HT-29 (cell line): Measurements from ENCODE around the gene EIF1. TPM values are rescaled to one million over a fixed set of nuclear protein-coding genes. Genes with fewer than 3 reads are reported as not detected.
"Not testable (repeated sequence)": the region's sequence is repeated elsewhere in the genome, so short reads cannot be mapped to it uniquely, and the experiment has no call there.

Experiments used
- DNase-seq: peaks from one replicate; pipeline ENCODE4 v3.0.0-alpha.2; 2015; ENCODE audit warnings: low spot score
- total RNA-seq: library from RNA; depleted of rRNA; stranded (reverse); fragments of >200 nt; shearing (Covaris generic); gene quantifications from 2 replicates; pipeline ENCODE4 v1.2.3, GENCODE V29; 2014; rRNA removed

EIF1 gene
- 81.6 and 91.6 TPM in 2 replicates for total RNA-seq

DNA sequence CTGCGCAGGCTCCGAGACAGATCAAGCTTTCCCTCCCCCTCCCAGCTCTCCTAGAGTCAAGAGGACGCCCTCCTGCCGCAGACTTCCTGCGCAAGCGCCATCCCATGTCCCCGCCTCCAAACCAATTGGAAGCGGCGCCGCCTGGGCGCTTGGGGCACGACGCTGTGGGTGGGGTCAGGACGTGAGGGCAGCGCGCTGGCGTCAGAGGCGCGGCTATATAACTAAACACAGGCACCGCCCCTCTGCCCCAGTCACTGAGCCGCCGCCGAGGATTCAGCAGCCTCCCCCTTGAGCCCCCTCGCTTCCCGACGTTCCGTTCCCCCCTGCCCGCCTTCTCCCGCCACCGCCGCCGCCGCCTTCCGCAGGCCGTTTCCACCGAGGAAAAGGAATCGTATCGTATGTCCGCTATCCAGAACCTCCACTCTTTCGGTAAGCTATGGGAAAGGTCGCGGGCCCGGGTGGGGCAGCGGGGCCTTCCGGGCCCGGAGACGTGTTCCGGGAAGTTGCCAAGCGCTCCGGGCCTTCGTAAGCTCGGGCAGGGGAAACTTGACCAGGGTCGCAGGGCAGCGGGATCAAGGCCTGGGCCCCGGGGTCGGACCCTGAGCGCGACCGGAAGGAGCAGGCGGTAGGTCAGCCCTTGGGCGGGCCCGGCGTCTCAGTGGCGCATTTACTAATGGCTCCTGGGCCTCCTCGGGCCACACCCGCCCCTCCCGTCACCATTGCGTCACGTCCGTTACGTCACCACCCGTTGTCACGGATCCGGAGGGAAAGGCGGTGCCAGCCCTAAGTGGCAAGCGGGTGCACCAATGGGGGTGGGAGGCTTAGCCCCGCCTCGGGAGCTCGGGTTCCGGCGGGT is at the start of gene EIF1:
Gene EIF1 (plus strand): TSS at position 245 of the 856 bp plus-strand sequence. CDS start 154 bp downstream, at position 399.
- DNase-seq, result peak; percentile 99

GRCh38 chr17:41638941-41639340 is 49.7 kb upstream of the EIF1 start:
- DNase-seq, result no peak

DNA sequence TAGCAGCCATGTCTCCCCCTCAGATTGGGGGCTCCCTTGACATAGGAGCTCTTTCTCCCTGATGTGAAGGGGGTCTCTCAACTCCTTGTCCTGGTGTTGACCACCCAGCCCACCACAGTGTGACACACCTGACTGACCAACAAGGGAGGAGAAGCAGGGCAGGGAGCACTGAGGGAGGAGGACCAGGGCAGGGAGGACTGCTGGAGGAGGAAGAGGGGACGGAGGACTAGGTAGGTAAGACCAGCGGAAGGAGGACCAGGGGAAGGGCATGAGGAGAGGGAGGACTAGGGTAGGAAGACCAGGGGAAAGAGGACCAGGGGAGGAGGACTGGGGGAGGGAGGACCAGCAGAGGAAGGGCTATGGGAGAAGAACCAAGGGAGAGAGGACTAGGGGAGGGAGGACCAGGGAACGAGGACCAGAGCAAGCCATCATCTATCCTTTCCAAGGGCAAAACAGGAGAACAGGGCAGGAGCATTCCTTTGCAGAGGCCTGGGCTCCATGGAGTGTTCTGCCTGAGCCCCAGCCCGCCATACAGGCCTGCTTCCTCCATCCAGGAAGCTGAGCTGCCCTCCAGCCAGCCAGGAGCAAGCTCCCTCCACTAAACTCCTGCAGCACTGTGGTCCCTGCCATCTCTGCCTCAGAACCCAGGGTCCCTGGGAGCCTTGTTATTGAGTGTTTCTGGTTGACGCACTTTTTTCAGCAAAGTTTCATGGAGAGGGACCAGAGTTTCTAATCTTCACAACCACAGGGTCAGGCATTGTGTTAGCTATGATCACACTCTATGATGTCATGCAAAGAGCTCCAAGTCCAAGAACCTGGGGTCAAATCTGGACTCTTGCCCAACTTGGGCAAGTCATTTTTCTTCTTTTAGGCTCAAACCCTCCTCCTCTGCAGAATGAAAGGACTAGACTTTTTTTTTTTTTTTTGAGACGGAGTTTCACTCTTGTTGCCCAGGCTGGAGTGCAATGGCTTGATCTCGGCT is 48.9 kb upstream of the EIF1 start:
- no peak for DNase-seq

GRCh38 chr17:41640596-41640995 is 48.1 kb upstream of the EIF1 start:
- not testable (repeated sequence) for DNase-seq

DNA sequence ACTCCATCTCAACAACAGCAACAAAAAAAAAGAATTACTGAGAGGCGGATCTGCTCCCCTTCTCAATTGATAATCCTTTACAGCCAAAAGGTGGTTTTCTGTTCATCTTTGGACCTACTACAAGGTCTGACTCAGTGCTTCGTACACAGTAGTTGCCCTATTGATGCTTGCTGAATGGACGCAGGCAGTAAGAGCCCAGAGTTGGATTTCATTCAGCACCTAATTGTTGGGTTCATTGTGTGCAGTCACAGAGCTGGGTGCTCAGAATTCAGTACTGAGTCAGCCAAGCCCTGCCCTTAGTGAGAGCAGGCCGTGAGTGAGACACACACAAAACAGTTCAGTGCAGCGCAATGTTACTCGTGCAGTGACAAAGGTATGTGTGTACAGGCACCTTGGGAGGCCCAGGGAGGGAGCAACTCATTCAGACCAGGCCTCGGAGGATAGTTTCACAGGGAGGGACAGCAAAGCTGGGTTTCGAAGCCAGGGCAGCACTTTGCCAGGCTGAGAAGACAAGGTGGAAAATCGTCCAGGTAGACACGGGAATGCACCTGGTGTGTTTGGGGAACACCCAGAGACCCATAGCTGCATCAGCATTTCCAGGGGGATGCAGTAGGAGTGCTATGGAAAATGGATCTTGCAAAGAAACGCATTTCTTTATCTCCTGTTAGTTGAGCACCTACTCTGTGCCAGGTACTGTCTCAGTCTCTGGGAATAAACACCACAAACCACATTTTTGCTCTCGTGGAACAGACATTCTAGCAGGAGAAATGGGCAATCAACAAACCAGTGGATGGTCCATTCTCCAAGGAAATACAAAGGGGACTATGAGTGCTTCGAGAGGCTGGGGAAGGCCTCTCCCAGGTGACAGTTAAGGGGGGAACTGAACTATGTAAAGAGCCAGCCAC is 46.2 kb upstream of the EIF1 start:
- DNase-seq, result no peak

GRCh38 chr17:41647038-41647813 is 41.5 kb upstream of the EIF1 start:
- no peak for DNase-seq

DNA sequence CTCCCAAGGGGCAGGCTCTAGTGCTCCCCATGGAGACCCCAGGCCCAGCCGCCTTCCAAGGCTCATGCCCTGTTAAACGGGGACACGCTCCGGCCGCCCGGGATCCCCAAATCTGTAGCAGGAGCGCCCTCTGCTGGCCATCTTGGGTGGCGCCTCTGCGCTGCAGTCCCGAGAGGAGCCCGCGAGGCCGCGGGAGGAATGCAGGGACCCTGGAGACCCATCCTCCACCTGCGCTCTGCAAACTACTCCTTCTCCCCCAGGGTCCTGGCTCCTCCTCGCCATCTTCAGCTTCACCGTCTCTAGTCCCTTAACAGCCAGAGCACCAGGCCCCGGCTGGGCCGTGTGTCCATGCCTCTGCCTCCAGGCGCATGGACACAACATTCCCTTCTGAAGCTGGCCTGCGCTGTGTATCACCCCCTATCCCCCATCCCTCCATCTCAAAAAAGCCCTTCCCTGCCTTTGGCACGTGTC is 40.7 kb upstream of the EIF1 start:
- DNase-seq, result peak; percentile 89

- DNase-seq, result peak; percentile 91
Measured at GRCh38 chr17:41648411-41649195, 40.1 kb upstream of the EIF1 start.

DNA sequence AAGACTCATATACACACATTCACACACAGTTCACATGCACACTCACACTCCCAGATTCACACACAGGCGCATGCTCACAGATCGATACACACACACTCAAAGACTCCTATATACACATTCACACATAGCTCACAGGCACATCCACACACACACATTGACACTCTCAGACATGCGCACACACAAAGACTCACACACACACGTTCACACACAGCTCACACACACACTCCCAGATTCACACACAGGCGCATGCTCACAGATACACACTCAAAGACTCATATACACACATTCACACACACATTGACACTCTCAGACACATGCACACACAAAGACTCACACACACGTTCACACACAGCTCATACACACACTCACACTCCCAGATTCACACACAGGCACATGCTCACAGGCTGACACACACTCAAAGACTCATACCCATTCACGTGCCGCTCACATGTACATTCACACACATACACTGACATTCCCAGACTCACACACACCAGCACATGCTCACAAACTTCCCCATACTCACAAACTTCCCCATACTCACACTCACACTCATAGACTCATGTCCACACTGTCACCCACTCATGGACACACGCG is 38.7 kb upstream of the EIF1 start:
- DNase-seq, result no peak

- DNase-seq, result no peak
Measured at GRCh38 chr17:41650794-41651624, 37.7 kb upstream of the EIF1 start.

DNA sequence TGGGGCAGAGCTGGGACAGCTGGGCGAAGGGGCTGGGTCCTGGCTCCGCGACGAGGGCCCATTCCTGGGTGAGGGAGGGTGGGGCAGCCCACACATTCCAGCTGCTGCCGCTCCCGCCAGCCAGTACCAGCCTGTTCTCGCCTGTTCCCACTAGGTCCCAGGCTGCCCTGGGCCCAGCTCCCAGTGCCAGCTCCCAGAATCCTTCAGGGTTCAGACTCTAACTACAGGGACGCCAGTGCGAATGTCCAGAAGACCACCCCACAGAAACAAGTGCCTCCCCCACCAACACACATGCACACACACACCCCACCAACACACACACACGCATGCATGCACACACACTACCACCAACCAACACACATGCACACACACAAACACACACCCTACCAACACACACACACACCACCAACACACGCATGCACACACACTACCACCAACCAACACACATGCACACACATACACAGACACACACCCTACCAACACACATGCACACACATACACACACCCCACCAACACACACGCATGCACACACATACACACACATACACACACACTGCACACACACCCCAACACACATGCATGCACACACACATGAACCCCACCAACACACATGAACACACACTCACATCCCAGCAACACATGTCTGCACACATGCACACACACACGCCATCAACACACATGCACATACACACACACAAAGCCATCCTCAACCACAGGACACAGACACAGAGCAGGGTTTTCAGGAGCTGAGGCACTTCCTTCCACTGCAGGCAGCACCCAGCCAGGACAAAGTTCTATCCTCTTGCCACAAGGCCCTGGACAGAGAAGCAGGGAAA is 36.8 kb upstream of the EIF1 start:
- DNase-seq, result peak; percentile 93

DNA sequence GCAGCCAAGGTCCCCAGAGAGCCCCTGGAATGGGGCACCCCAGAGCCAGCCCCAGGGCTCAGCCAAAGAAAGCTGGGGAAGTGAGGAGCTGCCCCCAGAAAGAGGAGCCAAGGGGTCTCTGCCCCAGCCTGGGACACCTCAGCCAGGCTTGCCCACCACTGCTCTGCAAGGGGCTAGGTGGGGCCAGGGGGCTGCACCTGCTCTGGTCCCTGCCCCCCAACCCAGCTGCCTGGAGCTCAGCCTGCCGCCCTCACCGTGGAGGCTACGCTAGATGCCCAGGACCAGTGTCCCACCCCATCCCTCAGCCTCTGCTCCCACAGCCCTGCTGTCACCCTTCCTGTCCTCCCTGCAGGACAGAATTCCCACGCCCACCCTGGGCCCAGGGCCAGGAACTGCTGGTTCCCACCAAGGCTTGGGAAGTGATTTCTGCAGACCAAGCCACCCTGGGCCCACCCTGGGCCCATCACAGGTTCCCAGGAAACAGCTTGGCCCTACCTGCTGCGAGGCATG is 36.2 kb upstream of the EIF1 start:
- DNase-seq, result peak; percentile 38

GRCh38 chr17:41653421-41653820 is 35.3 kb upstream of the EIF1 start:
- DNase-seq, result peak; percentile 22

DNA sequence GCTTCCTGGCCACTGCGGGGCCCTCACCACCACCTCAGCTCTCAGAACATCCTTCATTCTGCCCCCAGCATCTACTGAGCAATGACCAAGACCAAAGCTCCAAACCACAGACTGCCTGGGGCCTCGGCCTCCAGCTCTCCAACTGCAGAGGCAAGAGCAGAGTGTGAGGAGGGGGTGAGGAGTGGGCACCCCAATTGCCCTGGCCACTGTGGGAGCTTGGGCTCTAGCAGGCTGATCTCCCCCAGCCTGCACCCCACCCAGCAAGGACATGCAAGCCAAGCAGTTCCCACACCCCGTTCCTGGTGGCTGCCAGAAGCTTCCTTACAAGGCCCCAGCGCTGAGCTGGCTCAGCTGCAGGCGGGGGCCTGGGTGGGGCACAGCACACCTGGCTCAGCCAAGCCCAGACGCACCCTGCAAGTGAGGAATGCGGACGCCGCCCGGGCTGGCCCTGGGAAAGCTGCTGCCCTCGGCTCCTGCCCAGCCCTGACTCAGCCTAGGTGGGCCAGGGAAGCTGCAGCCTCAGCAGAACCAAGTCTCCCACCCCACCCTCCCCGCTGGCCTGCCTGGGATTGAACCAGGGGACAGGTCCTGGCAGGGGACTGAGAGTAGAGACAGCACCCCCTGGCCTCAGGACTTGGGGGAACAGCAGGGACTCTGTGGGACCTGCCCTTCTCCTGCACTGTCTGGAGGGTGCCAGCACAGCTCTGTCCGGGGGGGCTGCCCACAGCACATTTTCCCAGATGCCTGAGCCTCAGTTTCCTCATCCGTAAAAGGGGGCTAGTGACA is 34.6 kb upstream of the EIF1 start:
- peak; percentile 98 for DNase-seq

DNA sequence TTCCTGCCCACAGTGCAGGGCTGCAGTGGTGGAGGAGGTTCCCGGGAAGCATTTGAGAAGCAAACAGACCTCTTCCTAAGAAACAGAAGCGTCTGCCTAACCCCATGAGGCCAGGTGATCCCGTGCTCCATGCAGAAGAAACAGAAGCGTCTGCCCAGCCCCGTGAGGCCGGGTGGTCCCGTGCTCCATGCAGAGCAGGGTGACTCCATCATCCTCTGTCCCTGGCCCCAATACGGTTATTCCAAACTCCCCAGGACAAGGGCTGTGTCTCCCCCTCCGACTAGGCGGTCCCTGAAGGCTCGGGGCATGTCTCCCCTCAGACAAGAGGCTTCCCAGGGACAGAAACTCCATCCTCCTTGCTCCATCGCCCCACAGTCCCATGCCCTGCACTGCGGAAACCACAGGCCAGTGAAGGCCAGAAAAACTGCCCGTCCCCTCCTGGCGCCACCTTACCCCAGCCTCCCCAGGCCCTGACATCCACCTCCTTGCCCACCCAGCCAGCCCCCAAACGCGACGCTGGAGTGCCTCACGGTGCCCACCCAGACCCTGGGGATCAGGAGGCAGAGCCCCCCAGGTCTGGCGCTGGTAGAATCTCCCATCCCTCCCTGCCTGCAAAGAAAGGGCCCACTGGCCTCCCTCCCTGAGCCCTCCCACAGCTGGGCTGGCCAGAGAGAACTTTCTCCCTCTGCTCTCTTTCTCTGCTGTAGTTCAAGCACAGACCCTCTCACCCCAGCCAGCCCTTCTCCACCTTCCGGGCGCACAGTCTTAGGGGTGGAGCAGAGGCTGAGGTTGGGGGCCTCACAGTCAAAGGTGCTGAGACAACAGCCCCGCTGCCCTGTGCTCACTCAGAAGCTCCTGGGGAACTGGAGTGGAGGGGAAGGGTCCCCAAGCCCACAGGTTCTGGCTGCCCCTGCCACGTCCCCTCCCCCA is 33.7 kb upstream of the EIF1 start:
- DNase-seq, result peak; percentile 37
